GM19099 (cell line): Measurements from ENCODE around the gene SRRM3.

Experiments used
- POLR2A ChIP-seq: IDR thresholded peaks from 3 replicates; pipeline ENCODE4 v1.6.1; 2011; ENCODE audit warnings: low read depth; ENCODE audit not compliant: insufficient read length; ENCODE audit errors: extremely low read depth

Gene SRRM3, protein sequence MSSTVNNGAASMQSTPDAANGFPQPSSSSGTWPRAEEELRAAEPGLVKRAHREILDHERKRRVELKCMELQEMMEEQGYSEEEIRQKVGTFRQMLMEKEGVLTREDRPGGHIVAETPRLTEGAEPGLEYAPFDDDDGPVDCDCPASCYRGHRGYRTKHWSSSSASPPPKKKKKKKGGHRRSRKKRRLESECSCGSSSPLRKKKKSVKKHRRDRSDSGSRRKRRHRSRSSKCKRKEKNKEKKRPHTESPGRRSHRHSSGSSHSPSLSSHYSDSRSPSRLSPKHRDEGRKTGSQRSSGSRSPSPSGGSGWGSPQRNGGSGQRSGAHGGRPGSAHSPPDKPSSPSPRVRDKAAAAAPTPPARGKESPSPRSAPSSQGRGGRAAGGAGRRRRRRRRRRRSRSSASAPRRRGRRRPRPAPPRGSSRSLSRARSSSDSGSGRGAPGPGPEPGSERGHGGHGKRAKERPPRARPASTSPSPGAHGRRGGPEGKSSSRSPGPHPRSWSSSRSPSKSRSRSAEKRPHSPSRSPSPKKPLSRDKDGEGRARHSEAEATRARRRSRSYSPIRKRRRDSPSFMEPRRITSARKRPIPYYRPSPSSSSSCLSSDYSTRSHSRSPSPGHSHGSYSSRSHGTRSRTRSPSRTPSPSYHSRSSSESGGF

DNA sequence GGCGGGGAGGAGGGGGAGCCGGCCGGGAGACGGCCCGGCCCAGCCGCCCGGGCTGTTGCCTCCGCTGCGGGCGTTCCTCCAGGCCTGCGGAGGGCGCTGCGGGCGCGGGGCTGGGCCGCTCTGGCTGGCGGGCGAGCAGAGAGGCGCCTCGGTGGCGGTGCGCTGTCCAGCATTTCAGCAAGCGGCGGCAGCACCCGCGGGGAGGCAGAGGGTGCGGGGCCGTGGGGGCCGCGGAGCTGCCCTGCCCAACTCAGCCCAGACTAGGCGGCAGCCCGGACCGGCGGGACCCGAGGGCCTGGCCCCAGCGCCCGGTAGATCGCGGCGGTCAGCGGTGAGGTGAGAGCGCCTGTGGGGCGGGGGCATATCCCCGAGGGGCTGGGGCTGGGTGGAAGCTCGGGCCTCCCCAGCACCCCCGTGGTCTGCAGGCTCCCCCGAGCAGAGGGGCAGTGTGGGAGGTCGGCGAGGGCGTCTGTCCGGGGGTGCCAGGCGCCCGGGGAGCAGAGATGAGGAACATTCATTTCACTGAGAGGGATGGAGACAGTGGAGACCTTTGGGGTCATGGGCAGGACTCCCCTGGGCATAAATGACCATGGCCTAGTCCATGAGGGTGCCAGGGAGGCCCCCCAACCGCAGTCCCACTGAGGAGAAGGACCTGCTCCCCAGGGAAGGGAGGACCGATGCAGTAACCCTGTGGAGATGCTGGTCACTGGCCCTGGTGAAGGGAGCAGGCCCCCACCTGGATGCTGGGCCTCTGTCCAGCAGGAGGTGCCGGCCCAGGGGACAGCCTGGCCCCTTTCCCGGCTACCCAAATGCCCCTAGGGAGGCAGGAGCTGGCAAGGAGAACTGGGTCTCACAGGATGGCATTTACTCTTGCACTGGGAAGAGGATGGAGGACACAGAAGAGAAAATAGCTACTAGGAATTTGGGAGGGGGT lies at the start of gene SRRM3:
SRRM3 (plus strand) TSS at position 165 of the 934 bp plus-strand sequence. CDS start 33,171 bp downstream, outside the sequence.
- TF ChIP-seq POLR2A = no peak

DNA sequence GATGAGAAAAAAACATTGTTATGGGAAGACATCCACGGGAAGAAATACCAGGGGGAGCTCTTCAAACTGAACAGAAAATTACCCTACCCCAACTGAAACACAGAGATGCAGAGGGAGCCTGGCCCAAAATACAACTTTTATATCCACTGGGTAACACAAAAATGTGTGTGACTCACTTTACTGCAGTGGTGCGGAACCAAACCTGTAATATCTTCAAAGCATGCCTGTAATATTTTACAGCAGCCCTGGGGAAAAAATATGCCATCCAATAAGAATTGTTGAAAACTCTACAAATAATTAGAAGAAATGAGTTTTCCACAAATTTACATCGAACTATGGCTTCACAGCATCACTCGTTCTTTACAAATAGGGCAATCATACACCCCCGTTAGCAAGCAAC lies 49.8 kb upstream of the SRRM3 start:
- TF ChIP-seq POLR2A = no peak

DNA sequence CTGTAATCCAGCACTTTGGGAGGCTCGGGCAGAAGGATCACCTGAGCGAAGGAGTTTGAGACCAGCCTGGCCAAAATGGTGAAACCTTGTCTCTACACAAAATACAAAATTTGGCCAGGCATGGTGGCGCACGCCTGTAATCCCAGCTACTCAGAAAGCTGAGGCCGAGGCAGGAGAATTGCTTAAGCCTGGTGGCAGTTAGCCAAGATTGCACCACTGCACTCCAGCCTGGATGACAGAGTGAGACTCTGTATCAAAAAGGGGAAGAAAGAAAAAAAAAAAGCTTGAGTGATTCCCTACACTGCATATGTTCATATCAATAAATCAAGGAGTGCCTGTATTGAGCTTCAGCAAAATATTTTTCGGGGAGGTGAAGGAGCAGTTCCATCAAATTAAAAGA lies 45.8 kb upstream of the SRRM3 start:
- TF ChIP-seq POLR2A = no peak

DNA sequence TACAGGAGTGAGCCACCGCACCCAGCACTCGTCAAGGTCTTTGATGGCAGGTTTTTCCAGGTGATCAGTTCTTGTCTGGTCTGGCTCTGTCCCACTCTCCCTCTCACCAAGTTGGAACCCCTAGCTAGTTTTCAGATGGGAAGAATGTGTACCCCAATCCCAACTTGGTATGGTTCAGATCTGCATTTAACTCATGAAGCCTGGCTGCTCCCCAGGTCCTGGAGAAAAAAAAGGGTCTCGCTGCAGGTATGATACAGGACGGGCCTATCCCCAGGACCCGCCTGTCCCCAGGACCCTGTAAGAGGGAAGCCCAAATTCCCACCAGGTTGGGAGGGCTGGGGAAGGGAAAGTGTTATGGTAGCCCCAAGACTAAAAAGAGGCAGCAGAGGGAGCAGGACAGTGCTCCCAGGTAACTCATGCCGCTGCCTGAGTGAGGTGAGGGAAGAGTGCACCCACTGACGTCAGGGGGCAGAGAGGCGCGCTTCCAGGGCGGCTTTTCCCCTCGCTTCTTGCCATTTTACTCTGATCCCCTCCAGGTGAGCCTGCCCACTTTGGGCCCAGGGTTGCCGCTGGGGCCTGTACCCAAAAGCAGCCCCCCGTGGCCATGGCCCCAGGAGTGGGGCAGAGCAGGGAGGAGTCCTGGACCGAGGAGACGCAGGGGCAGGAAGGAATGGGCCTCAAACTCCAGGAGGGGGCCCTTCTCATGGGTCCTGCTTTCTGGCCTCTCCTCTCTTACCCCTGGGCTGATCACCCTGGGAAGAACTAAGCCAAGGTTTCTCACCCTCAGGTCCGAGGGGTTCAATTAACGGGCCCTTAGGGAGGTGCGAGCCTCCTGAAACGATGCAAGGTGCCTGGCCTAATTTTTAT lies 36.4 kb upstream of the SRRM3 start:
- no peak for TF ChIP-seq POLR2A

DNA sequence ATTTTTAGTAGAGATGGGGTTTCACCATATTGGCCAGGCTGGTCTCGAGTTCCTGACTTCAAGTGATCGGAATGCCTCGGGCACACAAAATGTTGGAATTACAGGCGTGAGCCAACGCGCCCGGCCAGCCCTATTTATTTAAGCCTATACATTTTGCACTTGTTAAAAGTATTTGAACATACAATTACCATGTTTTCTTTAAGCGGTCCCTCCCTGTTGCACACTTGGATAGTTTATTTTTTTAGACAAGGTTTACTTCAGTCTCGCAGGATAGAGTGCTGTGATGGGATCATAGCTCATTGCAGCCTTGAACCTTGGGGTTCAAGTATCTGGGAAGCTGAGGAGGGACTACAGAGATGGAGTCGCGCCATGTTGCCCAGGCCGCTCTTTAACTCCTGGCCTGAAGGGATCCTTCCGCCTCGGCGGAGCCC lies 35.7 kb upstream of the SRRM3 start:
- TF ChIP-seq POLR2A = no peak

DNA sequence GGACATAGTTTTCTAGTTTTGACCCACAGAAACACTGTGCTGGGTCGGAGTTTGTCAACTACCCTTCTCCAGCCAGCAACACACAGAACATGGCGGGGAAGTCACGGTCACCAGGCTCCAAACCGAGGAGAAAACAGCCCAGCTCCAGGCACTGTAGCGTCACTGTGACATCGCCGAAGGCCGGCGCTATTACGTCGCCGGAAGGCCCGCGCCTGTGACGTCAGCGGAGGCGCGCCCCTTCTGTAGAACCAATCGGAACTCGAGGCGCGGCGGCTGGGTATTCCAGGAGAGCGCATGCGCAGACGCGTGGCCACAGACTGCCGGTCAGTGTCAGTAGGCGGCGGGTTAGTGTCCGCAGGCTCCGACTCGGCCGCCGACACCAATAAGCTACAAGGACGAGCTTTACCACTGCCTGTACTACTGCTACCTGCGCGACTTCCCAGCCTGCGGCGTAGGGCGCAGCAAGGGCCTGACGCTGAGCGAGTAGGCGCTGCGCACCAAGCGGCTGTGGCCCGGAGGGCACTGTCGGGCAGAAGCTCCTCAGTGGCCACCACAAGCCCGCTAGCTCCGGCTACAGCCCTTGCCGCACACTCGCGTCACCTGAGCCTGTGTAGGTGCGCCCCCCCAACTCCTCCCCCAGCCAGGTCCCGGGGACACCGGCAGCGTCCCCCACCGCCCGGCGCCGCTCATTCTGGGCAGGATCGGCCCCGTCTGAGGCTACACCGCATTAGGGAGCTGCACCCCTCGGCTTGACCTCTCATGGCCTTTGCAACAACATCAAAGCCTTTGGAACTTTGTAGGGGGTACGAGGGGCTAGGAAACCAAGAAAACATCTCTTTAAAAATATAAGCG lies 35.1 kb upstream of the SRRM3 start:
- no peak for TF ChIP-seq POLR2A

DNA sequence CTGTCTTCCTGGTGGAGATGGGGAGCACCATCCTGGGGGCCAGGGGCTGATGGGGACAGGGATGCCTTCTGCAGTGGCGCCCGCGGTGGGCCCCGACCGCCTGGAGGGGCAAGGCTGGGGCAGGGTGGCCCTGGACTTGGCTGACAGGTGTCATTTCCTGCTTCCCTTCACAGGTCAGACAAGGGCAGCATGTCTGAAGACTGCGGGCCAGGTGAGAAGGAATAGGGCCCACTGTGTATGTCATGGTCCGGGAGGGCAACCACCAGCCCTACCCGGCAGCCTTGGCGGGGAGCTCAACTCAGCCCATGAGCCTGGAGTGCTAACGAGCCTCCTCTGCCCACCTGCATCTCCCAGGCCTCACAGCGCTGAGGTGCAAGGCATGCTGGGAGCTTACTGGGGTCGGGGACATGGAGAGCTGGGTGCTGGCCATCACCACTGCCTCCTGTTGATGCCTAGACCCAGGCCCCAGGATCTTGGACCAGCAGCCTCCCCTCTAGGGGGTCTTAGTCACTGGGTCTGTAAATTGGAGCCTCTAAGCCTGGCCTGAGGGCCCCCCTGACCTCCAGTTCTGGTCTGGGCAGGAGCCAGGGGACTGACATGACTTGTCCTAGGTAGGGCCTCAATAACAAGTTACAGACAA lies 28.0 kb upstream of the SRRM3 start:
- TF ChIP-seq POLR2A = no peak

DNA sequence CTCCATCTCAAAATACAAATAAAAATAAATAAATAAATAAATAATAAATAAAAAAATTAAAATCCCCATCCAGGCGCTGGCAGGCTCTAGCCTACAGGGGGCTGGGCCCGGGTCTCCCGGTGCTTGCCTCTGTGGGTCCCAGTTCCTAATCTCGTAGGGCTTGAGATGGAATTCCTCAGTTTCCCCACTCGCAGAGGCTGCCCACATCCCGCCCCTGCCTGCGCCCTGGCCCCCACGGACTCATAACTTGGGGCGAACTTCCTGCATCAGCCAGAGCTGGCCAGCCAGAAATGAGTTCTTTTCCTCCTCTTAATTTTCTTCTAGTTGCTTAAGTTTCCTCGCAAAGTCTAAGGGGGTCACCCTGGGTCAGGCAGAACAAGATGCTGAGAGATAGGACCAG lies 22.0 kb upstream of the SRRM3 start:
- TF ChIP-seq POLR2A = no peak

DNA sequence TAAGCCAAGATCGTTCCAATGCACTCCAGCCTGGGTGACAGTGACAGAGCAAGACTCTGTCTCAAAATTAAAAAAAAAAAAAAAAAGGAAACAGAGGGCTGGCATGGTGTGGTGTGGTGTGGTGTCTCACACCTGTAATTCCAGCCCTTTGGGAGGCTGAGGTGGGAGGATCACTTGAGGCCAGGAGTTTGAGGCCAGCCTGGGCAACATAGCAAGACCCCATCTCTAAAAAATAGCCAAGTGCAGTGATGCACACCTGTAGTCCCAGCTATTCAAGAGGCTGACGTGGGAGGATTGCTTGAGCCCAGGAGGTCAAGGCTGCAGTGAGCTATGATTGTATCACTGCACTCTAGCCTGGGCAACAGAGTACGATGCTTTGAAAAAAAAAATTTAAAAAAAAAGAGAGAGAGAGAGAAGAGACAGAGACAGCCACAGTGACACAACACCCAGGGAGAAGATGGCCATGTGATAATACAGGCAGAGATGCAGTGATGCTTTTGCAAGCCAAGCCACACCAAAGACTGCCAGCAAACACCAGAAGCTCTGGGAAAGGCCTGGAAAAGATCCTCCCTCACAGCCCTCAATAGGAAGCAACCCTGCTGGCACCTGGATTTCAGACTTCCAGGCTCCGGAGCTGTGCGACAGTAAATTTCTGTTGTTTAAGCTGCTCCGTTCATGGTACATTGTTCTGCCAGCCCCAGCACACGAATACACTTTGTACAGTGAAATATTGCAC lies 19.3 kb upstream of the SRRM3 start:
- no peak for TF ChIP-seq POLR2A

DNA sequence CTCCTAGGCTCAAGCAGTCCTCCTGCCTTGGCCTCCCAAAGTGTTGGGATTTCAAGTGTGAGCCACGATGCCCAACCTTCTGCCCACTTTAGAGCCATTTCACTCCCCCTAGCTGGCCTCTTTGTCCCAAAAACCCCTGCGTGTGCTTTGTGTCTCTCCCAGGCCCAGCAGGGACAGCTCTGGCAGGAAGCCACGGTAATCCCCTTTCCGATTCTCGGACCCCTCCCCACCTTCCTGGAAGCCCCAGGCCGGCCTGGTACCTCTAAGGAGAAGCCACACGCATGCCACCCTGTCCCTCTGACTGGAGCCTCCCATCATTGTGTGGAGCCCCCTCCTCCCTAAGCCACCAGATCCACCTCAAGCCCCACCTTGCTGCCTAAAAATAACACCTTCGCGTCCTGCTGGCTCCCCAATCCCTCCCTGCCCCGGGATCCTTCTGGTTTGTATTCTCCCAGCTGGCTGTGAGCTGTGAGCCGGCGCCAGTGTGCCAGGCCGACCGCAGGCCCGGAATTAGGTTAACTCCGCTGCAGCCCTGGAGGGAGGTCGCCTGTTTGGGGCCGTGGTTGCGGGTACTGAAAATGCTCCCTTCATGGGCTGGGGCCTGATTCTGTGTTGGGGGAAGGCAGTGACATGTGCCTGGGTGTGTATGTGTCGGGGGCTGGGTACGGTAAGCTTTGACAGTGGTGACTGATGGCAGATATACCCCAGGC lies 16.4 kb upstream of the SRRM3 start:
- TF ChIP-seq POLR2A = no peak

DNA sequence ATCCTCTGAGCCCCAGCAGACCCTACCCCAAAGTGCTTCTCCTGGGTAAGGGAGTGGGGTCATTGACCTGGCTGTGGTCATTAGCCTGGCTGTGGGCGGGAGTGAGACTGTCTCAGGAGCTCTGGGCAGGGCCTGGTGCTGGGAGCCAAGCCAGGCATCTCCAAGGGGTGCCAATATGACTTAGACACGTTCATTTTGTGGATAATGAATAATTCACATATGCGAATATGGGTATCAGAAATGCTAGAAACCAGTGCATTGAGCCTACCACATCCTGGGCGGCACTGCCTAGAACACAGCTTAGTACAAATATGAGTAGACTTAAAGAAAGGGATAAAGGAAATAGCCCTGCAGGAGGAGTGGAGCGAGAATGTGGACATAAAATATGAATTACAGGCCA lies 14.4 kb upstream of the SRRM3 start:
- no peak for TF ChIP-seq POLR2A

DNA sequence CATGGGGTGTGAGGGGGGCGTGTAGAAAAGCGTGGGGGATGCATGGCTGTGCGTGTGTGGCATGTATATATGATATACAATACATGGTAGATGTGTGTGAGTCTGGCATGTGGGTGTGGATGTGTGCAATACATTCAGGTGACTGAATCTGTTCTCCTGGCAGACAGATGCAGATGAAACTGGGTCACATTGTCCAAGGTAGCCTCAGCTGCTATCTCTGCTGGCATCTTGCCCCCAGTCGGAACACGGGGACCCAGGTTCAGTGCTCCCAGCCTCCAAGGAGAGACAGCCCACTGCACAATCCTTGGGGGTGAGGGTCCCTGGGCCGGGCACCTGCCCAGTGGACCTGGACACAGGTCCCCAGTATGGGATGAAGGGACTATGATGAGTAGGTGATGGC lies 12.4 kb upstream of the SRRM3 start:
- TF ChIP-seq POLR2A = no peak
